NK-92 treated with Interleukin-12 subunit alpha and Interleukin-12 subunit beta, amount 100 ng/mL, for 24 hours (cell line): ENCODE measurements around the gene TRIM42.

Experiments used
- DNase-seq: peaks from one replicate; lab custom pipeline; 2025; lab: John Stamatoyannopoulos, UW

TRIM42 gene

DNA sequence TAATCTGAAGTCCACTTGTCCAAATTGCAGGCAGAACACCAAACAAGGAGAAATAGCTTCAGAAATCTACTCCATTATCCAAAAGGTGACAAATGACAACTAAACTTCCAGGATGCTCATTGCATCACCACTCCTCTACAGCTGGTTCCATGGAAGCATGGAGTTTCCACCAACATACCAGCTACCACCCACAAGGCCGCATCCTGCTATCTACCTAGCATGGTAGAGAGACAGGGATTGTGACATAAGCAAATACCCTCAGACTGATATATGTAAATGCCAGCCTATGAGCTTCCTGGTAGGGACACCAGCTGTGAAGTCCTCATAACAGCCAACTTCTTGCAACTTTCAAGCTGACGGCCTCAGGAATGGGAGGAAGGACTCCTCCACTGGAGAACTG, at the start of gene TRIM42:
TRIM42 (plus strand) TSS at position 301 of the 400 bp plus-strand sequence. CDS start 166 bp downstream, outside the sequence.
- no peak for DNase-seq

DNA sequence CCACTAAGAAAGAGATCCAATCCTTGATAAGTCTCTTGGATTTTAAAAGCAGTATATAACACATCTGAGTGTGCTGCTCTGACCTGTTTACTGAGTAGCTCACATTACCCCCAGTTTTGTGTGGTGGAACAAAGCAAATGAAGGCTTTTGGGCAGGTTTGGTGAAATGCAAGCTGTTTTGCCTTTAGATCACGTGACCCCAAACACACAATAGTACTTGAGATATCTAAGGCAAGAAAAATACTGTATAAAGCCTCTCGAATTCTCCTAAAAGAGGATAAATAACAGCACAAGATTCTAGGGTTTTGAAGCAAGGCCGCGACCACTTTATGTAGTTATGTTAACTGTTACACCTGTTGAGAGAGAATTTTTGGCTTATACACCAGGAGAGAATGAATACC, 49.3 kb upstream of the TRIM42 start:
- no peak for DNase-seq

DNA sequence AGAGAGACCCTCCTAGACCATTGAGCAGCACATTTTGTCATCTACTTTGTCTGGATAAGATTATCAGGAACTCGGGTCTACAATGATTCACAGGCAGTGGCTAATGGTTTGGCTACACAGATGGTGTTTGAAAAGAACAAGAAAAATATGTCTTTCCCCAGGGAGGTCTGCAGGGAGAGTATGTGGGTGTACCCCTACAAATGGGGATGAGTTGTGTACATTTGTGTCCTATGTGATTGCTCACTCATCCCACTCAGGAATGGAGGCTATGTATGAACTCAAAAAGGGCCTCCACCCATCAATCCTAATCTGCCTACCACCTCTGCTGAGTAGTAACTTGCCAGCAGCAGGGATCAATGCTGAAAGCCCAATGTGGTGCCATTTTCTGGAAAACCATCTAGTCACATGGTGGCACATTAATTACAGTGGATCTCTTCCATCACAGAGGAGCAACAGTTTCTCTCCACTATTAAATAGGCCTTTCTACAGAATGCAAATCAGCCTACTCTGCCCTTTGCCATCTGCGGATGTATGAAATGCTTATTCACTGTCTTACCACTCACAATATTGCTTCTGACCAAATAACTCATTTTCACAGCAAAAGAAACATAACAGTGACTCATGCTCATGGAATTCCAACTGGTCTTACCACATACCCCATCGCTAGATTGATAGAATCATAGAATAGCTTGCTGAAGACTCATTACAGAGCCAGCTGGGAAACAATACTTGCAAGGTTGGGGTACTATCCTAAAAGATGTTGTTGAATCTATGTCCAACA, 48.3 kb upstream of the TRIM42 start:
- no peak for DNase-seq

DNA sequence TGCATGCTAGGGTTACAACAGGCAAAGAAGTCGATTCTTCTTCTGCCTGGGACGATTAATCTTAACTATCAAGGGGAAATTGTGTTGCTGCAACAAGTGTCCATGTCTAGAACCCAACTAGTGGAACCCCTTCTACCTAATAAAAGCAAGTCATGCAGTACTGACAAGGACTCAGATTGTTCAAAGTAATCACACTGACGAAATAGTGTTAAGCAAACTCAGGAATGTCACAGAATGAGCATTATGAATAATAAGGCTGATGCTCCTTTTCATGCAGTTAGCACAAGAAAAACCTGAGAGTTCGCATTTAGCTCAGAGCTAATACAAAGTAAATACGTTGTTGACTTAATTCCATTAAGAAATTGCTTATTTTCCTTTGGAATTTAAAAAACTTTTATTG, 47.5 kb upstream of the TRIM42 start:
- DNase-seq: no peak

DNA sequence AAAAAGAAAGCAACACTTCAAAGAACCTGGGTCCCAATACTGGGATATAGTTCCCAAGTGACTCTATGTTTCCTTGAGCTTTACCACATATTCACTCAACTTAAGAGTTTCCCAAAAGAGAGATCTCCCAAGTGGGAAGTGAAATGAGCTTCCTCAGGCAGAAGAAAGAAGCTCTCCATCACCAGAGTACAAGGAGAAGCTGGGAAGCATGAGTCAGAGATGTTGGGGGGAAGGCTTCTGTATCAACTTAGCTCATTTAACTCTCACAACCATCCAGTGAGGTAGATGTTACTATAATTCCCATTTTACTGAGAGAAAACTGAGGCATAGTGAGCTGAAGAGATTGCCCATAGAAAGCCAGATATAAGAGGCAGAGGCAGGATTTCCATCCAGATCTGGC, 47.0 kb upstream of the TRIM42 start:
- no peak for DNase-seq

DNA sequence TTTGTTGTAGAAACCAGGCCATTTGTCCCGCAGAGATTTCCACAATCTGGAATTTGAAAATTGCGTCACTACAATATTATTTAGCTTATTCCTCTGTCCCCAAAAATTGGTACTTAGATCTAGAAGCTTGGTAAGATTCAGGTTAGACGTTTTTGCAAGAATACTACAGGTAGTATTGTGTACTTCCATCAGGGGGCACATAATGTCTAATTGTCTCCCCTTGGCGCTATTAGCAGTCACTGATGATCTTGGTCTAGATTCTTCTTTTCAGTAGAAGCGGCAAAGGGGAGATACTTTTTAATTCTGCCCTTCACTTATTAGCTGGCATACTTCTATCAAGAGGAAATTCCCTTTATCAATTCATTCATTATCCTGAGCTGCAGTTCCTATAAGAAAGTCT, 42.6 kb upstream of the TRIM42 start:
- DNase-seq: no peak

DNA sequence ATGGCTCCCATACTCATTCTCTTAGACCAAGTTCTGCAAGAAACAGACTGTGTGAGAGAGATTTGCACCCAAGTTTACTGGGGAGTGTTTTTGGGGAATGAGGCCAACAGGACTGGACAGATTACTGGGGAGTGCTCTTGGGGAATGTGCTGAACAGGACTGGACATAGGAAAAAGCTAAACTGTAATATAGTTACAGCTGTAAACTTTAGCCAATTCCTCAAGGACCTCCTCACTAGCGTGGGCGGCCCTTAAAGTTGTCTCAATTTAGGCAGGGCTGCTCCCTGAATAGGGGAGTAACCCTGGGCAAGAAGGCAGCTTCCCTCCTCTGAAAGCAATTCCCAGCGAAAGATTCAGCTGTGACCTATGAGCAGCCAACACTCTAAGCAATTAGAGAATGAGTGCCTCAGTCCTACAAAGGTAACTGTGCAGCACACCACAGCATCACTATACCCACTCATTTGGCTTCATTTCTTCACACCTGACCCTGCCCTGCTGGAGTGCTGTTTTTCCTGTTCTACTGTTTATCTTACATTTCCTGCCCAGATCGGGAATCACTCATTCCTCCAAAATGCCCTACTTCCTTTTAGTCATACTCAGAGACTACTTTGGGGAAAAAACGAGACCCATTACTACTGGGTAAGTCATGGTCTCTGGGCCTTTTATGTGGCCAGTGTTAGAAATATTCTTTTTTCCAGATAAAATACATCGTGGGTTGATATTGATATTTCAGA, 41.3 kb upstream of the TRIM42 start:
- no peak for DNase-seq

DNA sequence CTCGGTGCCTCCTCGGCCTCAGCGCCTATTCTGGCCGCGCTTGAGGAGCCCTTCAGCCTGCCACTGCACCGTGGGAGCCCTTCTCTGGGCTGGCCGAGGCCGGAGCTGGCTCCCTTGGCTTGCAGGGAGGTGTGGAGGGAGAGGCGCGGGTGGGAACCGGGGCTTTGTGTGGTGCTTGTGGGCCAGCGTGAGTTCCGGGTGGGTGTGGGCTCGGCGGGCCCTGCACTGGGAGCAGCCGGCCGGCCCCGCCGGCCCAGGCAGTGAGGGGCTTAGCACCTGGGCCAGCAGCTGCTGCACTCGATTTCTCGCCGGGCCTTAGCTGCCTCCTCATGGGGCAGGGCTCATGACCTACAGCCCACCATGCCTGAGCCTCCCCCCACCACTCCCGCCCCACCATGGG, 26.6 kb upstream of the TRIM42 start:
- DNase-seq: no peak

DNA sequence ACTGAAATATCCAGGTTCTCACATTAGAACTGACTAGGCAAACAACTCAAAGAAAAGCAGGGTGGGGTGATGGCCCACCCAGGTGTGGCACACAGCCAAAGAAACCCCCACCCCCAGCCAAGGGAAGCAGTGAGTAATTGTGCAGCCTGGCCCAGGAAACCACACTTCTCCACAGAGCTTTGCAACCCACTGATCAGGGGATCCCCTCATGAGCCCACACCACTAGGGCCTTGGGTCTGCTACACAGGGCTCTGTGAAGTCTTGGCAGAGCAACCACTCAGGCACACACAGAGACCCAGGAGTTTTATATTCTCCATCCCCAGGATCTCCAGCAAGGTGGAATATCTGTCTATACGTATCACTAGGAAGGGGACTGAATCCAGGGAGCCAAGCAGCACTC, 22.2 kb upstream of the TRIM42 start:
- DNase-seq: no peak

DNA sequence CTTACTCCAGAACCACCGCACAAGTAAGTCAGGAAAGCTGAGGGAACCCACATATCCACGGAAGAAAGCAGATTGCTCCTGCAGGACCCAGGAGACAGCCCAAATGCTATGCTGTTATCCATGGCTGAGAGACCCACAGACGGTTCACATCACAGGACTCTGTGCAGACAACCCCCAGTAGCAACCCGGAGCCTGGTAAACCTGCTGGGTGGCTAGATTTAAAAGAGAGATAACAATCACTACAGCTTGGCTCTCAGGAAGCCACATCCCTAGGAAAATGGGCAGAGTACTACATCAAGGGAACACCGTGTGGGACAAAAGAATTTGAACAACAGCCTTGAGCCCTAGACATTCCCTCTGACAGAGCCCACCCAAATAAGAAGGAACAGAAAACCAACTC, 13.8 kb upstream of the TRIM42 start:
- no peak for DNase-seq

DNA sequence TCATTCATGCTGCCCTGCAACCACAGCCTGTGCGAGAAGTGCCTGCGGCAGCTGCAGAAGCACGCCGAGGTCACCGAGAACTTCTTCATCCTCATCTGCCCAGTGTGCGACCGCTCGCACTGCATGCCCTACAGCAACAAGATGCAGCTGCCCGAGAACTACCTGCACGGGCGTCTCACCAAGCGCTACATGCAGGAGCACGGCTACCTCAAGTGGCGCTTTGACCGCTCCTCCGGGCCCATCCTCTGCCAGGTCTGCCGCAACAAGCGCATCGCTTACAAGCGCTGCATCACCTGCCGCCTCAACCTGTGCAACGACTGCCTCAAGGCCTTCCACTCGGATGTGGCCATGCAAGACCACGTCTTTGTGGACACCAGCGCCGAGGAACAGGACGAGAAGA, 4.7 kb downstream of the TRIM42 start:
- DNase-seq: no peak

DNA sequence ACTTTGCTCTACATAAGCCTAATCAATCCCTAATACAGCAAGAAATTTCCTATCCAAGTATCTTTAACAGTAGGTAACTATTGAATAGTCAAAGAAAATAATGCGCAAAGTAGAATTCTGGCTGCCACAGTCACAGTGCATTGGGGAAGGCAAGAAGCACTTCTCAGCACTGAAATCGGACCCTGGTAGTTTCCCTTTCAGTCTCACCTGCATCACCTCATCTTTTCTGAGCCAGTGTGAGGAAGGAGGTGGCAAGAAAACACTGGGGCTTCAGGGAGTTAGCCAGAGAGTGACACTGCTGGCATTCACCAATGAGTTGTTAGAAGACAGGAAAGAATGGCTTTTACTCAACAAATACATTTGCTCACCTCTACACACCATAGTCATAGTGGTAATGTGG, 8.3 kb downstream of the TRIM42 start:
- DNase-seq: no peak

DNA sequence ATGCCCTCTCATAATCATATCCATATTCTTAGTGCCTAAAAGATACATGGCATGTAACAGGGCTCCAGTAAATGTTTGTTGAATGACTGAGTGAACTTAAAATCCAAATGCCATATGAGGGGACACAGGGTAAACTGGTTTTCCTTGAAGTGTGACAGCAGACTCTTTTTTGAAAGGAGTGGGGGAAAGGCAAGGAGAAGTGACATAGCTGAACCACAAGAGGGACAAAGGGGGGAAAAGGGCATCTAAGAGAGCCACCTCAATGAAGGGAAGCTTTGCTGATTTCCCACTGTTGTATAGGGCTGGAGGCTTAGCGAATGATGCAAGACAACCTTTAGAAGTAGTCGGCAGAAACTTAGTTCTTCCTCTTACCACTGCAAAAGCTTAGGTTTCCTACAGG, 9.1 kb downstream of the TRIM42 start:
- DNase-seq: no peak

DNA sequence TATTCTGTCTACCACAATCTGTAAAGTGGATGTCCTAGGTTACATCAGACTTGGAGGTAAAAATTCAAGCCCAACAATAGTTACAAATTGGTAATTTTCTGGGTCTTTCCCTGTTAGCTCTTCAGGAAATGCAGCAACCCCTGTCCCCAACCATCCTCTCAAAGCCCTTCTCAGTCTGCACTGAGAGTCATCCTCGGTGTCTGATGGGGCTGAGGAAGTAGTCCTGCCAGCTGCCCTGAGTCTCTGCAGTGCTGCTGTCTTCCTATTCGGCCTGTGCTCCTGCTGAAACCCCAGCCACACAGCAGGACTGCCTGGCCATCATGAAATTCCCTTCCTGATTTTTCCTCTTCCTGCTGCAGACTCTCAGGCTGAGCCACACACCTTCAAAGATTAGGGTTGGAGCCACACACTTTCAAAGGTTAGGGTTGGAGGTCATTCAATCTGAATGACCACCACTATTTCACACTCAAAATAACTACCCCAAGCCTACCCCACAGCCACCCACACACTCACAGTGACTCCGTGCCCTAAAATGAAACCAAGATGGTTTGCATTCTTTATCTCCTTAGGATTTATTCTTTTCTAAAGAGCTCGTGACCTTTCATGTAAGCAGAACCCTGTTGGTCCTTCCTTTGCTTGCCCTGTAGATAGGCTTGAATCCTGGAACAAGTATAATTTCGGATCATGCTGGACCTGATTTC, 17.6 kb downstream of the TRIM42 start:
- no peak for DNase-seq

DNA sequence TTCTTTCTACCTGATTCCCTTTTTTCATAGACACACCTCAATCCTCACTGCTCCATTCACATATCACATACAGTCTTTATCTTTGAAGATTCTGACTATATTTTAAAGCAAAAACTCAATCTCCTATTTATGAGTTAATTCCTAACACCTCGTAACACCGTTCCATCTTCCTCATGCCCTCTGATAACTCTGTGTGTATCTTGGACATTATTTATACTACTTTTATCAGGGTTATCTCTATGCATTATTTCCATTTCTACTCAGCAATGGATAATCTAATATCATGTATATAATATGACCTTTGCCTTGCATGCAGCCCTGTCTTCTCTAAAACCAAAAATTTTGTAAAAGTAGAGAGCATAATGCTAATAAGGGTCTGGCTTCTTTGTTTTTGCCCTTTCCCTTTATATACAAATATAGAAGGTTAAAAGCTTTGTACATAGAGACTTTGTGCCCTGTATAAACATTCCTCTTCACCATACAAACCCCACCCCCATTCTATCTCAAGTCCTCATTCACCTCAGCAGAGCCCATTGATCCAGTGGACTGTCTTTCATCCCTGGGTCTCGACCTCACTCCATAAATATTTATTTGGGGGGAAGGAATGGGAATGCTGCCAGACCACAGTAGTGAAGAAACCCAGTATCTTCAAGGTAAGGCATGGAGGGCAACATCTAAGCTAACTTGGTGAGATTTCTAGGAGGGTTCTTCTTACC, 21.8 kb downstream of the TRIM42 start:
- no peak for DNase-seq

DNA sequence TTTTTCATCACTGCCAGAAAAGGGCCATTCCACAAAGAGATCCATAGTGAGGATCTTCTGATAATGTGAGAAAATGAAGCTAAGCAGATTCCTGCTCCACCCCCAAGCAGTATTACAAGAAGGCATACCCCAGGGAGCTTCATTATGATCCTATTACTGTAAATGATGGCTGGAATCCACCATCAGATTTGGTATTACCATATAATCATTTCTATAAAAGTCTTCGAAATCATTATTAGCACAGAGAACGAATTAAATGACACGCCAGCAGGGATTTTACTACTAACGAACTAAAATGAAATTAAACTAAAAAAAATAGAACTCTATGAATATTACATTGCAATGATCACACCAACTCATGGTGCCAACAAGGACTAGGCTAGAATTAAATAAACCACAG, 24.4 kb downstream of the TRIM42 start:
- no peak for DNase-seq

DNA sequence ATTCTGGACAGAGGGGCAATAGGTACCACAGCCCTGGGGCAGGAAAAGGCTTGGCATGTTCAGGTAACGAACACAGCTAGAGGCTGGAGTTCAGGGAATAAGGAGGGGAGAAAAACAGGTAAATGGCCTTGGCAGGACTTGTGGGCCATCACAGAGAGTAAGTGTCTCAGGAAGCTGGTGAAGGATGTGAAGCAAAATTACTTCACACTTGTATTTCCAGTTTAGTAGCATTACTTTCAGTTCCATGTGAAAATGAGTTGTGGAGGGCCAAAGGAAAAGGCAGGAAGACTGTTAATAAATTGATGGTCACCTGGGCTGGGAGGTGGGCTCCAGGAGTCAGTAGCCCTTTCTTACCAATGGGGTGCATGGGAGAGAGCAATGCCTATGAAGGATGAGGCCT, 25.6 kb downstream of the TRIM42 start:
- DNase-seq: no peak

DNA sequence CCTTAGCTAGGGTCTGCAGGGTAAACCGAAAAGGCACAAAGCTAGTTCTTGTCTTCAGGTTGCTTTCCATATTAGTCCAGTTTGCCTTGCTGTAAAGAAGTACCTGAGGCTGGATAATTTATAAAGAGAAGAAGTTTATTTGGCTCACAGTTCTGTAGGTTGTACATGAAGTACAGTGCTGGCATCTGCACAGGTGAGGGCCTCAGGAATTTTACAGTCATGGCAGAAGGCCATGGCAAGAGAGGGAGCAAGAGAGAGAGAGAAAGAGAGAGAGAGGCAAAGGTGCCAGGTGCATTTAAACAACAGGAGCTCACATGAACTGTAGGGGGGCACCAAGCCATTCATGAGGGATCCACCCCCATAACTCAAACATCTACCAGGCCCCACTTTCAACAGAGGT, 26.9 kb downstream of the TRIM42 start:
- no peak for DNase-seq

DNA sequence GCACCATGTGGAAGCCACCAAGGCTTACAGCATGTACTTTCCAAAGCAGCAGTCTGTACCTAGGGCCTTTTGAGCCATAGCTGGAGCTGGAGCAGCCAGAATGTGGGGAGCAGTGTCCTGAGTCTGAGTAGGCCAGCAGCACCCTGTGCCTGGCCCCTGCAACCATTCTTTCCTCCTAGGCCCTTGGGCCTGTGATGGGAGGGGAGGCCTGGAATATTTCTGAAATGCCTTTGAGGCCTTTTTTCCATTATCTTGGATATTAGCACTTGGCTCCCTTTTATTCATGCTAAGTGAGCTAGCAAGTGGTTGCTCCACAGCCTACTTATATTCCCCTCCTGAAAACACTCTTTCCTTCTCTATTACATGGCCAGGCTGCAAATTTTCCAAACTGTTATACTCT, 28.1 kb downstream of the TRIM42 start:
- DNase-seq: no peak

DNA sequence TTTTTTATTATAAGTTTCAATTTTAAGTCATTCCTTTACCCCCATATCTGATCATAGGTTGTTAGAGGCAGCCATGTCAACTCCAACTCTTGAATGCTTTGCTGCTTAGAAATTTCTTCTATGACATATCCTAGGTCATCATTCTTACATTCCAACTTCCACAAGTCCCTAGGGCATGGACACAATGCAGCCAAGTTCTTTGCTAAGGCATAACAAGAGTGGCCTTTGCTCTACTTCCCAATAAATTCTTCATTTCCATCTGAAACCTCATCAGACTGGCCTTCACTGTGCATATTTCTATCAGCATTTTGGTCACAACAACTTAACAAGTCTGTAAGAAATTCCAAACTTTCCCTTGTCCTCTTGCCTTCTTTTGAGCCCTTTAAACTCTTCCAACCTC, 28.5 kb downstream of the TRIM42 start:
- DNase-seq: no peak

DNA sequence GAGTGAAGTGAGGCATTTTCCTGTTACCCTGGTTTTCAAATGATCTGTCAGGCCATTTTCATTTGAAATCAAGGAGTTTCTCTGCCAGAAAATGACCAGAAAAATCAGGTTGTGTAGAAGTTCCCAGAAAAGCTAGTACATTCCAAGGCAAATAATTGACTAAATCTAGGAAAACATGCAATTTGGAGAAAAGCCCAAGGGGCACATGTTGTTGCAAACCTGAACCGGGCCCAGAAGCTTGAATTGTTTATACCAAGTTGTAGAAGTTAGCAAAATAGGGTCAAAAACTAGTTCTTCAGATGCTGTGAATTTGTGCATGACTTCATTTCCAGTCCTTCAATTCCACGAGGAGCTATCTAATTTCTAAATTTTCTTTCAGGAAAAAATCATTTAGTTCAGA, 31.0 kb downstream of the TRIM42 start:
- no peak for DNase-seq

DNA sequence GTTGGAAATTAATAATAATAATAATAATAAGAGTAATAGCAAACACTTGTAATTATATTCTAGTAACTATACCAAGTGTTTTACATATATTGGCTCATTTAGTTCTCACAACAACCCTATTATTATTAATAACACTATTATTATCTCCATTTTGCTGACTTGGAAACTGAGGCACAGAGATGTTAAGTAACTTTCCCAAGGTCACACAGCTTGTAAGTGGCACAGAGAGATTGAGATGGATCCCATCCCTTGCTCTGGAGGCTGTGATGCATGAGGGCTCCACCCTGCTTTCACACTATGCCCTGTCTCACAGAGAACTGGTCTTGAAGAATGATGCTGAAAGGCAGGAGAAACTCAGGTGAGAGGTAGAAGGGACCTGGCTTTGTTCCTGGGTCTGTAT, 31.9 kb downstream of the TRIM42 start:
- DNase-seq: no peak
